Measurements from ENCODE around the gene AOPEP. TPM values are rescaled to one million over a fixed set of nuclear protein-coding genes. Genes with fewer than 3 reads are reported as not detected.

AOPEP gene
- polyA plus RNA-seq, 1 of the 3 experiments (the other 2 are of a cell fraction): 54.6 TPM

GRCh38 chr9:94935396-94935795 is 208.9 kb downstream of the AOPEP start (continued):
- TF ChIP-seq IRF3 (IDR thresholded peaks at IDR 0.05; ENCODE audit: low read depth, low read length) (no peak), TEAD4 (IDR thresholded peaks at IDR 0.05; ENCODE audit: borderline replicate concordance, insufficient read depth) (no peak)

GRCh38 chr9:94936419-94936818 is 209.9 kb downstream of the AOPEP start:
- H3K4me1 ChIP-seq (ENCODE audit: control insufficient read depth in 1 of 2, insufficient read depth in 2 of 2, low read depth in 1 of 2, low read length in 1 of 2): peaks cover 23 to 34% of the 10 kb centered on the region in 2 experiments; a peak in 3 of 4 replicates
- H3K27me3 ChIP-seq (ENCODE audit: insufficient read depth): no peaks in the 10 kb centered on the region
- CTCF ChIA-PET: no interaction called here
- 95% methylated on average over 3 of the region's 3 CpGs for WGBS (ENCODE audit: low lambda C conversion rate)
- peak overlapping the region in 1 of 2 experiments; percentile 31; a peak in 1 of 4 replicates for H3K27ac ChIP-seq (ENCODE audit: low read depth in 2 of 2, low read length in 1 of 2)
- no peak for DNase-seq
- peaks cover 4% of the 10 kb centered on the region for H3F3A ChIP-seq (replicated peaks; ENCODE audit: insufficient read depth)
- H3K4me3 ChIP-seq (ENCODE audit: low read depth in 2 of 2, low read length in 1 of 2): no peak overlapping the region
- H3K9me3 ChIP-seq: no peaks in the 10 kb centered on the region
- no peak overlapping the region for H2AFZ ChIP-seq (ENCODE audit: low read depth)
- no peaks in the 10 kb centered on the region for H3K9me2 ChIP-seq
- H3K9ac ChIP-seq: no peak overlapping the region
- H3K79me2 ChIP-seq (ENCODE audit: insufficient read depth): no peaks in the 10 kb centered on the region; the same call in 1 of the 2 replicates
- 0 out of 2 replicates have a peak overlapping the region, but pooled peaks have one; percentile 53 for H3K4me2 ChIP-seq
- no peaks in the 10 kb centered on the region for H4K20me1 ChIP-seq (ENCODE audit: insufficient read depth)
- H3K36me3 ChIP-seq (replicated peaks in 1 of 2; ENCODE audit: control insufficient read depth in 1 of 2, insufficient read depth in 2 of 2, low read length in 1 of 2): no peaks in the 10 kb centered on the region
- POLR2A ChIA-PET: no interaction called here
- TF ChIP-seq GABPA (IDR thresholded peaks at IDR 0.05; ENCODE audit: low read depth): no peak
- no peak for TF ChIP-seq TAF1 (IDR thresholded peaks at IDR 0.05; ENCODE audit: borderline replicate concordance, low read depth, low read length)
- no peak for TF ChIP-seq NFIC (IDR thresholded peaks at IDR 0.05; ENCODE audit: borderline replicate concordance)
- no peak for TF ChIP-seq RAD21 (IDR thresholded peaks at IDR 0.05; ENCODE audit: low read length)
- no peak for TF ChIP-seq MXI1 (IDR thresholded peaks at IDR 0.05; ENCODE audit: low read depth, low read length)
- TF ChIP-seq RFX5 (IDR thresholded peaks at IDR 0.05; ENCODE audit: low read length): no peak
- no peak for TF ChIP-seq EZH2phosphoT487 (IDR thresholded peaks at IDR 0.05; ENCODE audit: borderline replicate concordance, low read depth)
- TF ChIP-seq, protein P1, sequence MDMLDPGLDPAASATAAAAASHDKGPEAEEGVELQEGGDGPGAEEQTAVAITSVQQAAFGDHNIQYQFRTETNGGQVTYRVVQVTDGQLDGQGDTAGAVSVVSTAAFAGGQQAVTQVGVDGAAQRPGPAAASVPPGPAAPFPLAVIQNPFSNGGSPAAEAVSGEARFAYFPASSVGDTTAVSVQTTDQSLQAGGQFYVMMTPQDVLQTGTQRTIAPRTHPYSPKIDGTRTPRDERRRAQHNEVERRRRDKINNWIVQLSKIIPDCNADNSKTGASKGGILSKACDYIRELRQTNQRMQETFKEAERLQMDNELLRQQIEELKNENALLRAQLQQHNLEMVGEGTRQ (IDR thresholded peaks at IDR 0.05; ENCODE audit: borderline replicate concordance, low read depth, low read length): no peak
- TF ChIP-seq GATA2 (CRISPR knock-in tag; IDR thresholded peaks at IDR 0.05): no peak
- TF ChIP-seq FOXJ3 (CRISPR knock-in tag; IDR thresholded peaks at IDR 0.05): no peak
- TF ChIP-seq, protein P2, sequence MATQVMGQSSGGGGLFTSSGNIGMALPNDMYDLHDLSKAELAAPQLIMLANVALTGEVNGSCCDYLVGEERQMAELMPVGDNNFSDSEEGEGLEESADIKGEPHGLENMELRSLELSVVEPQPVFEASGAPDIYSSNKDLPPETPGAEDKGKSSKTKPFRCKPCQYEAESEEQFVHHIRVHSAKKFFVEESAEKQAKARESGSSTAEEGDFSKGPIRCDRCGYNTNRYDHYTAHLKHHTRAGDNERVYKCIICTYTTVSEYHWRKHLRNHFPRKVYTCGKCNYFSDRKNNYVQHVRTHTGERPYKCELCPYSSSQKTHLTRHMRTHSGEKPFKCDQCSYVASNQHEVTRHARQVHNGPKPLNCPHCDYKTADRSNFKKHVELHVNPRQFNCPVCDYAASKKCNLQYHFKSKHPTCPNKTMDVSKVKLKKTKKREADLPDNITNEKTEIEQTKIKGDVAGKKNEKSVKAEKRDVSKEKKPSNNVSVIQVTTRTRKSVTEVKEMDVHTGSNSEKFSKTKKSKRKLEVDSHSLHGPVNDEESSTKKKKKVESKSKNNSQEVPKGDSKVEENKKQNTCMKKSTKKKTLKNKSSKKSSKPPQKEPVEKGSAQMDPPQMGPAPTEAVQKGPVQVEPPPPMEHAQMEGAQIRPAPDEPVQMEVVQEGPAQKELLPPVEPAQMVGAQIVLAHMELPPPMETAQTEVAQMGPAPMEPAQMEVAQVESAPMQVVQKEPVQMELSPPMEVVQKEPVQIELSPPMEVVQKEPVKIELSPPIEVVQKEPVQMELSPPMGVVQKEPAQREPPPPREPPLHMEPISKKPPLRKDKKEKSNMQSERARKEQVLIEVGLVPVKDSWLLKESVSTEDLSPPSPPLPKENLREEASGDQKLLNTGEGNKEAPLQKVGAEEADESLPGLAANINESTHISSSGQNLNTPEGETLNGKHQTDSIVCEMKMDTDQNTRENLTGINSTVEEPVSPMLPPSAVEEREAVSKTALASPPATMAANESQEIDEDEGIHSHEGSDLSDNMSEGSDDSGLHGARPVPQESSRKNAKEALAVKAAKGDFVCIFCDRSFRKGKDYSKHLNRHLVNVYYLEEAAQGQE (IDR thresholded peaks at IDR 0.05; ENCODE audit: low read depth, low read length): no peak
- TF ChIP-seq, protein P3, sequence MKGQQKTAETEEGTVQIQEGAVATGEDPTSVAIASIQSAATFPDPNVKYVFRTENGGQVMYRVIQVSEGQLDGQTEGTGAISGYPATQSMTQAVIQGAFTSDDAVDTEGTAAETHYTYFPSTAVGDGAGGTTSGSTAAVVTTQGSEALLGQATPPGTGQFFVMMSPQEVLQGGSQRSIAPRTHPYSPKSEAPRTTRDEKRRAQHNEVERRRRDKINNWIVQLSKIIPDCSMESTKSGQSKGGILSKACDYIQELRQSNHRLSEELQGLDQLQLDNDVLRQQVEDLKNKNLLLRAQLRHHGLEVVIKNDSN (IDR thresholded peaks at IDR 0.05; ENCODE audit: borderline replicate concordance, low read depth): no peak
- TF ChIP-seq TEAD4 (IDR thresholded peaks at IDR 0.05; ENCODE audit: borderline replicate concordance, insufficient read depth): no peak
- TF ChIP-seq CTCF (IDR thresholded peaks at IDR 0.05): no peak
- no peak for TF ChIP-seq FOXM1 (IDR thresholded peaks at IDR 0.05; ENCODE audit: low read depth)
- no peak for TF ChIP-seq TCF12 (IDR thresholded peaks at IDR 0.05)
- TF ChIP-seq NRF1 (IDR thresholded peaks at IDR 0.05; ENCODE audit: low read depth, low read length): no peak
- no peak for TF ChIP-seq MEF2A (IDR thresholded peaks at IDR 0.05; ENCODE audit: borderline replicate concordance, low read depth)
